Eye (tissue), 1 donor: Measurements from ENCODE around the gene KIF2C.
"Not testable (repeated sequence)": the region's sequence is repeated elsewhere in the genome, so short reads cannot be mapped to it uniquely, and the experiment has no call there.

ENCODE experiments used
- DNase-seq: peaks from one replicate; pipeline ENCODE4 v3.0.0-alpha.2; 2015

Gene KIF2C

GRCh38 chr1:44776730-44777068 is 37.1 kb downstream of the KIF2C start:
- no peak for DNase-seq

GRCh38 chr1:44777547-44777946 is 37.9 kb downstream of the KIF2C start:
- no peak for DNase-seq

GRCh38 chr1:44777969-44778635 is 38.5 kb downstream of the KIF2C start:
- DNase-seq: no peak

GRCh38 chr1:44778705-44779576 is 39.3 kb downstream of the KIF2C start:
- DNase-seq: no peak

- DNase-seq: no peak
These were observed 41.0 kb downstream of the KIF2C start for GRCh38 chr1:44780583-44781121.

GRCh38 chr1:44783697-44784093 is 44.1 kb downstream of the KIF2C start:
- DNase-seq: no peak

GRCh38 chr1:44784094-44785028 is 44.7 kb downstream of the KIF2C start:
- peak; percentile 67 for DNase-seq

GRCh38 chr1:44785029-44785380 is 45.4 kb downstream of the KIF2C start:
- no peak for DNase-seq

- DNase-seq: no peak
These were observed 46.0 kb downstream of the KIF2C start for GRCh38 chr1:44785501-44786137.

- peak; percentile 85 for DNase-seq
These were observed 46.7 kb downstream of the KIF2C start for GRCh38 chr1:44786138-44786840.

GRCh38 chr1:44786841-44787426 is 47.3 kb downstream of the KIF2C start:
- DNase-seq: no peak

GRCh38 chr1:44787506-44787905 is 47.9 kb downstream of the KIF2C start:
- DNase-seq: no peak

GRCh38 chr1:44788120-44788860 is 48.7 kb downstream of the KIF2C start, which contains the start of gene BEST4:
Gene BEST4 (minus strand): TSS chr1:44788170. CDS start chr1:44787705, 465 bp downstream.
- DNase-seq: no peak

- no peak for DNase-seq
These were observed 51.5 kb downstream of the KIF2C start for GRCh38 chr1:44790968-44791801.

- no peak for DNase-seq
These were observed 53.3 kb downstream of the KIF2C start for GRCh38 chr1:44792736-44793502.

- not testable (repeated sequence) for DNase-seq
These were observed 58.2 kb downstream of the KIF2C start for GRCh38 chr1:44797886-44798285.

- no peak for DNase-seq
These were observed 59.1 kb downstream of the KIF2C start for GRCh38 chr1:44798481-44799365.
